ENCODE results near the gene TLK1.

DNA sequence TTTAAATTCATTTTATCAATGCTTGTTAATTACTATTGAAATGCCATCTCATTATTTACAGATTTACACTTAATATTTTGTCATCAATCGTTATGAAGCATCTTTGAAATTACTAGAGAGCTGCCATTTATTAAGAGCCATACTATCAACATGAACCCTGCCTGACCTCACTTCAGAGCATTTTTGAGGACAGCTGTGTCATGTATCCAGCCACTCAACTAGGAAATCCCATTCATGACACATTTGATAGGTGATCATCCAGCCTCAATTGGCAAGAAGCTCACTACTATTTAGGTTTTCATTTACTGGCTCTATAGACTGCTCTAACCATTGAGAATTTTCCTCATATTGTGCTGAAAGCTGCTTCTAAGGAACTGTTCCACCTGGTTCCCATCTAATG is 40.6 kb upstream of the TLK1 start:
- TF ChIP-seq, protein P1, sequence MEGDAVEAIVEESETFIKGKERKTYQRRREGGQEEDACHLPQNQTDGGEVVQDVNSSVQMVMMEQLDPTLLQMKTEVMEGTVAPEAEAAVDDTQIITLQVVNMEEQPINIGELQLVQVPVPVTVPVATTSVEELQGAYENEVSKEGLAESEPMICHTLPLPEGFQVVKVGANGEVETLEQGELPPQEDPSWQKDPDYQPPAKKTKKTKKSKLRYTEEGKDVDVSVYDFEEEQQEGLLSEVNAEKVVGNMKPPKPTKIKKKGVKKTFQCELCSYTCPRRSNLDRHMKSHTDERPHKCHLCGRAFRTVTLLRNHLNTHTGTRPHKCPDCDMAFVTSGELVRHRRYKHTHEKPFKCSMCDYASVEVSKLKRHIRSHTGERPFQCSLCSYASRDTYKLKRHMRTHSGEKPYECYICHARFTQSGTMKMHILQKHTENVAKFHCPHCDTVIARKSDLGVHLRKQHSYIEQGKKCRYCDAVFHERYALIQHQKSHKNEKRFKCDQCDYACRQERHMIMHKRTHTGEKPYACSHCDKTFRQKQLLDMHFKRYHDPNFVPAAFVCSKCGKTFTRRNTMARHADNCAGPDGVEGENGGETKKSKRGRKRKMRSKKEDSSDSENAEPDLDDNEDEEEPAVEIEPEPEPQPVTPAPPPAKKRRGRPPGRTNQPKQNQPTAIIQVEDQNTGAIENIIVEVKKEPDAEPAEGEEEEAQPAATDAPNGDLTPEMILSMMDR (IDR thresholded peaks at IDR 0.05) = no peak
- TF ChIP-seq ZFX (IDR thresholded peaks at IDR 0.05; ENCODE audit: borderline replicate concordance) = no peak

All from 22Rv1 (cell line).